Limb (tissue), 2 donors: Measurements from ENCODE around the gene RAB33B.

ENCODE experiments used
- DNase-seq, 2 donors: peaks; one replicate each; pipeline ENCODE4 v3.0.0-alpha.2; 2016; ENCODE audit errors: extremely low spot score in 2 of 2

The RAB33B gene

GRCh38 chr4:139506774-139507173 is 52.9 kb downstream of the RAB33B start:
- no peak for DNase-seq

GRCh38 chr4:139508581-139509237 is 54.8 kb downstream of the RAB33B start:
- no peak for DNase-seq

DNA sequence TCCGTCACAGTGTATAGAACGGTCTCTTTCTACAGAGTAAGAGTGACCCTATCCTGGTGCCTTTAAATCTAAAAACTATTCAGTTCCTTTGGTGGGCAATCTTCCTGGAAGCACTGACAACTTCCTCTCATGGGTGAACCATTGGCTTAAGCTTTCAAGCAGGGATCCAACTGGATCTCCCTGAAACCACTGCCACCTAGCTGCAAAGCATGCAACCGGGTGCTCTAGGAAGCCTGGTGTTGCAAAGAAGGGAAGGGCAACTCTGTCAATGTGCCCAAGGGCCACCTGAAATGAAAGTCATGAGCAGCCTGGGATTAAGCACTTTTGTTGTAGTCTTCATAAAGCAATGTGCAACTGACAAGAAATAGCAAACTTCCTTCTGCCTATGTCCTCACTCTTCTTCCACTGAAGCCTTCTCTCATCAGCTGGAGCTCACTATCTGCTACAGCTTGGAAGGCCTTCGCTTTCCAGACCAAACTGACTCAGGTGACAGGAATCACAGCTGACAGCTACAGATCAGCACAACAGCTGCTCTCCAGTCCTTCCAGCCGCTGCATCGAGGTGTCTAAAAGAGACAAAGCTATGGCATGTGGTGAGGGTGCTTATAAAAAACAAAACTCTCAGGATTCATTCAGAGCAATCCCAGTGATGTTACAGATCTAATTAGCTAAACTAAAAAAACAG is 55.9 kb downstream of the RAB33B start:
- no peak for DNase-seq

GRCh38 chr4:139511320-139511719 is 57.4 kb downstream of the RAB33B start:
- no peak for DNase-seq

- DNase-seq: no peak
Measured at GRCh38 chr4:139514382-139515059, 60.6 kb downstream of the RAB33B start.

GRCh38 chr4:139515531-139515958 is 61.6 kb downstream of the RAB33B start:
- no peak for DNase-seq

GRCh38 chr4:139521754-139522401 is 68.0 kb downstream of the RAB33B start:
- no peak for DNase-seq

- no peak for DNase-seq
Measured at GRCh38 chr4:139522457-139522856, 68.5 kb downstream of the RAB33B start.

GRCh38 chr4:139523076-139523475 is 69.2 kb downstream of the RAB33B start:
- no peak for DNase-seq

- no peak for DNase-seq
Measured at GRCh38 chr4:139524062-139524631, 70.2 kb downstream of the RAB33B start.

DNA sequence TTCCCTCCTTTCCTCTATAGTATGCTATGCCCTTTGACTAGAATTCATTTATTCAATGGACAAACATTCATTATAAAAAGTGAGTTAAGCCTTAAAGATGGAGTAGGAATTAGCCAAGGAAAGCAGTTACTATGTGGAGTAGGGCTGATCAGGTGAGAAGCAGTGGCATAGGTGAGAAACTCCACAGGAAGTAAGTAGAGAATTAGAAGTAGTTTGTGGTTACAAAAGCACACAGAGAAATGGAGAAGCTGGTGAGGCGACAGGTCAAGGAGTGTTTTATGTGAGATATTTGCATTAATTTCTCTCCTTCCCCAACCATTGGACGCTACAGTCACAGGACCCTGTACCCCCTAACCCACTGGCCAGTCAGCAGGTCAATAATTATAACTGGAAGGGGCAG is 71.5 kb downstream of the RAB33B start:
- DNase-seq: no peak
